Fibroblast of lung (primary cell): ENCODE data around the gene CADPS.

Experiments
- EZH2 ChIP-seq: IDR thresholded peaks from 2 replicates; pipeline ENCODE4 v1.5.1; 2012; ENCODE audit warnings: low read length, control low read depth, mild to moderate bottlenecking; ENCODE audit errors: missing control alignments
- TF ChIP-seq, protein P1 (sequence below), 2 donors: IDR thresholded peaks in 1 of 2; conservative IDR thresholded peaks in 1 of 2; 1 replicate in 1 of 2; 2 replicates in 1 of 2; pipeline ENCODE4 v1.5.1; 2011 to 2012; ENCODE audit warnings: low read length in 2 of 2, control low read depth in 1 of 2, inconsistent platforms in 1 of 2, low read depth in 1 of 2, mild to moderate bottlenecking in 1 of 2

DNA sequence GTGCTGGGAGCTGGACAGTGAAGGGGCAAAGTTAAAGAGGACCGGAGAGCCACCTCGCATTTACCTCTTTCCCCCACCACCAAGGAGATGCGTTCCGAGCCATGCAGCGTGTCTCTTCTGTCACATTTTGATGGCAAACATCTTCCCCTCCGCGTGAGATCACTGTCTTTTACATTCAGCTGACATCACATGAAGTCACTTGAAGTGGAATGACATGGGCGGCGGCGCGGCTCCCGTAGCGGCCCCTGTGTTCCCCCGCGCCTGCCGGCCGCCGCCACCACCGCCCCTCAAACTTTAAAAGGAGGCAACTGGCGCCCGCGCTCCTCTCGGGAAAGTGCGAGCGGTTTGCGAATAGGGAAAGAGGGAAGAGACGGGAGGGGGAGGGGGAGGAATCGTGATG lies 502.0 kb downstream of the CADPS start, which contains the start of gene FEZF2:
- no peak for TF ChIP-seq EZH2
- TF ChIP-seq, protein P1, sequence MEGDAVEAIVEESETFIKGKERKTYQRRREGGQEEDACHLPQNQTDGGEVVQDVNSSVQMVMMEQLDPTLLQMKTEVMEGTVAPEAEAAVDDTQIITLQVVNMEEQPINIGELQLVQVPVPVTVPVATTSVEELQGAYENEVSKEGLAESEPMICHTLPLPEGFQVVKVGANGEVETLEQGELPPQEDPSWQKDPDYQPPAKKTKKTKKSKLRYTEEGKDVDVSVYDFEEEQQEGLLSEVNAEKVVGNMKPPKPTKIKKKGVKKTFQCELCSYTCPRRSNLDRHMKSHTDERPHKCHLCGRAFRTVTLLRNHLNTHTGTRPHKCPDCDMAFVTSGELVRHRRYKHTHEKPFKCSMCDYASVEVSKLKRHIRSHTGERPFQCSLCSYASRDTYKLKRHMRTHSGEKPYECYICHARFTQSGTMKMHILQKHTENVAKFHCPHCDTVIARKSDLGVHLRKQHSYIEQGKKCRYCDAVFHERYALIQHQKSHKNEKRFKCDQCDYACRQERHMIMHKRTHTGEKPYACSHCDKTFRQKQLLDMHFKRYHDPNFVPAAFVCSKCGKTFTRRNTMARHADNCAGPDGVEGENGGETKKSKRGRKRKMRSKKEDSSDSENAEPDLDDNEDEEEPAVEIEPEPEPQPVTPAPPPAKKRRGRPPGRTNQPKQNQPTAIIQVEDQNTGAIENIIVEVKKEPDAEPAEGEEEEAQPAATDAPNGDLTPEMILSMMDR (conservative IDR thresholded peaks at IDR 0.05 in 1 of 2, IDR thresholded peaks at IDR 0.05 in 1 of 2; ENCODE audit: low read depth in 1 of 2, low read length in 2 of 2) = no peak
